GM23338 (cell line): ENCODE measurements around the gene ADIPOQ.

Source experiments
- POLR2AphosphoS5 ChIP-seq: IDR thresholded peaks from 2 replicates; pipeline ENCODE4 v1.6.1; 2016; ENCODE audit warnings: antibody characterized with exemption, low read depth
- STAT1 ChIP-seq: IDR thresholded peaks from one replicate; pipeline ENCODE4 v1.6.1; 2016; ENCODE audit warnings: antibody characterized with exemption; ENCODE audit not compliant: unreplicated experiment
- ZNF114 ChIP-seq: fragments of 250-450 bp; sonication (Bioruptor Pico); IDR thresholded peaks from 2 replicates; pipeline ENCODE4 v1.5.0; 2020; ENCODE audit warnings: mild to moderate bottlenecking, moderate library complexity
- TF ChIP-seq, protein P1 (sequence below), 2 experiments: fragments of 200-600 bp in 1 of 2; sonication (generic) in 1 of 2; conservative IDR thresholded peaks; 2 replicates each; pipeline versions ENCODE4 v1.5.1 to v1.6.1; 2016 to 2017; ENCODE audit warnings: antibody characterized with exemption in 2 of 2, low read depth in 2 of 2, mild to moderate bottlenecking in 2 of 2, moderate library complexity in 1 of 2
- TF ChIP-seq, protein P2 (sequence below): IDR thresholded peaks from 2 replicates; pipeline ENCODE4 v1.6.1; 2016; ENCODE audit warnings: antibody characterized with exemption

DNA sequence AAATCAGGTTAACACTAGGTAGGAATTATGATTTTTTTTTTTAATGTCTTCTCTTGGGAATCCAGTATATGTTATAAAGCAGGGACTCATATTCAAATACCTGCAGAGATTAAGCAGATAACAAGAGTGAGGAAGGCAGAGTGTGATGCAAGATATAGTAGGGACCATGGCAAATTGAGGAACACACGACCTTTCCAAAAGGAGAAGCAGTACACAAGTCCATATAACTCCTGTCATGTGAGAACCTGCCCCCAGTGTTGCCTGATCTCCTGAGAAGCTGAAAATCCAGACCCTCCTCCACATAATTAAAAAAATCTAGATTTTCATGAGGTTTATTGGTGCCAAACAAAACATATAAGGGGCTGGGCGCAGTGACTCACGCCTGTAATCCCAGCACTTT is 39.8 kb upstream of the ADIPOQ start:
- no peak for TF ChIP-seq POLR2AphosphoS5
- TF ChIP-seq, protein P1, sequence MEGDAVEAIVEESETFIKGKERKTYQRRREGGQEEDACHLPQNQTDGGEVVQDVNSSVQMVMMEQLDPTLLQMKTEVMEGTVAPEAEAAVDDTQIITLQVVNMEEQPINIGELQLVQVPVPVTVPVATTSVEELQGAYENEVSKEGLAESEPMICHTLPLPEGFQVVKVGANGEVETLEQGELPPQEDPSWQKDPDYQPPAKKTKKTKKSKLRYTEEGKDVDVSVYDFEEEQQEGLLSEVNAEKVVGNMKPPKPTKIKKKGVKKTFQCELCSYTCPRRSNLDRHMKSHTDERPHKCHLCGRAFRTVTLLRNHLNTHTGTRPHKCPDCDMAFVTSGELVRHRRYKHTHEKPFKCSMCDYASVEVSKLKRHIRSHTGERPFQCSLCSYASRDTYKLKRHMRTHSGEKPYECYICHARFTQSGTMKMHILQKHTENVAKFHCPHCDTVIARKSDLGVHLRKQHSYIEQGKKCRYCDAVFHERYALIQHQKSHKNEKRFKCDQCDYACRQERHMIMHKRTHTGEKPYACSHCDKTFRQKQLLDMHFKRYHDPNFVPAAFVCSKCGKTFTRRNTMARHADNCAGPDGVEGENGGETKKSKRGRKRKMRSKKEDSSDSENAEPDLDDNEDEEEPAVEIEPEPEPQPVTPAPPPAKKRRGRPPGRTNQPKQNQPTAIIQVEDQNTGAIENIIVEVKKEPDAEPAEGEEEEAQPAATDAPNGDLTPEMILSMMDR (conservative IDR thresholded peaks at IDR 0.05; ENCODE audit: low read depth in 2 of 2): no peak
- no peak for TF ChIP-seq ZNF114 (CRISPR knock-in tag)
- TF ChIP-seq STAT1: no peak
- TF ChIP-seq, protein P2, sequence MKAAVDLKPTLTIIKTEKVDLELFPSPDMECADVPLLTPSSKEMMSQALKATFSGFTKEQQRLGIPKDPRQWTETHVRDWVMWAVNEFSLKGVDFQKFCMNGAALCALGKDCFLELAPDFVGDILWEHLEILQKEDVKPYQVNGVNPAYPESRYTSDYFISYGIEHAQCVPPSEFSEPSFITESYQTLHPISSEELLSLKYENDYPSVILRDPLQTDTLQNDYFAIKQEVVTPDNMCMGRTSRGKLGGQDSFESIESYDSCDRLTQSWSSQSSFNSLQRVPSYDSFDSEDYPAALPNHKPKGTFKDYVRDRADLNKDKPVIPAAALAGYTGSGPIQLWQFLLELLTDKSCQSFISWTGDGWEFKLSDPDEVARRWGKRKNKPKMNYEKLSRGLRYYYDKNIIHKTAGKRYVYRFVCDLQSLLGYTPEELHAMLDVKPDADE: no peak
